Neuron (in vitro differentiated cells): ENCODE data around the gene MTHFSD.
"Not testable (repeated sequence)": the region's sequence is repeated elsewhere in the genome, so short reads cannot be mapped to it uniquely, and the experiment has no call there.

Experiments
- H2AFZ ChIP-seq: one replicate; pipeline ENCODE4 v1.6.1; 2013; ENCODE audit warnings: low read depth, mild to moderate bottlenecking, inconsistent platforms, low read length, moderate library complexity
- H3K27me3 ChIP-seq: one replicate; pipeline ENCODE4 v1.6.1; 2013; ENCODE audit warnings: low read length; ENCODE audit not compliant: insufficient read depth
- H3K36me3 ChIP-seq: one replicate; pipeline ENCODE4 v1.6.1; 2013; ENCODE audit warnings: low read length; ENCODE audit not compliant: insufficient read depth
- H3K4me1 ChIP-seq: one replicate; pipeline ENCODE4 v1.6.1; 2013; ENCODE audit warnings: low read length; ENCODE audit not compliant: insufficient read depth
- H3K4me3 ChIP-seq: 2 replicates; pipeline ENCODE4 v1.5.1; 2013; ENCODE audit warnings: mild to moderate bottlenecking, low read length, moderate library complexity
- H3K9me3 ChIP-seq: one replicate; pipeline ENCODE4 v1.6.1; 2013; ENCODE audit warnings: low read length

MTHFSD gene

DNA sequence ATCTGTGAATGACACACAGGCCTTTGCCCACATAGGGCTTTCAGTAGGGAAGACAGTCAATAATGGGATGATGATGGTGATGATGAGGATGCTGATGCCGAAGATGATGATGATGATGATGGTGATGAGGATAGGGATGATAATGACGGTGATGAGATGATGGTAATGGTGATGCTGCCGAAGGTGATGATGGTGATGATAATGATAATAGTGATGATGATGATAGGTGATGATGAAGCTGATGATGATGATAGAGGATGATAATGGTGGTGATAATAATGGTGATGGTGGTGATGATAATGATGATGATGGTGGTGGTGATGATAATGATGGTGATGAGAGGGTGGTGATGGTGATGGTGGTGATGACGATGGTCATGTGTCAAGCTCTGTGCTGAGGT is 36.2 kb upstream of the MTHFSD start:
- H3K9me3 ChIP-seq: no peaks in the 10 kb centered on the region
- H3K27me3 ChIP-seq: peaks cover 30% of the 10 kb centered on the region
- H2AFZ ChIP-seq: no peak overlapping the region
- no peaks in the 10 kb centered on the region for H3K36me3 ChIP-seq
- no peaks in the 10 kb centered on the region for H3K4me1 ChIP-seq
- no peak overlapping the region for H3K4me3 ChIP-seq

DNA sequence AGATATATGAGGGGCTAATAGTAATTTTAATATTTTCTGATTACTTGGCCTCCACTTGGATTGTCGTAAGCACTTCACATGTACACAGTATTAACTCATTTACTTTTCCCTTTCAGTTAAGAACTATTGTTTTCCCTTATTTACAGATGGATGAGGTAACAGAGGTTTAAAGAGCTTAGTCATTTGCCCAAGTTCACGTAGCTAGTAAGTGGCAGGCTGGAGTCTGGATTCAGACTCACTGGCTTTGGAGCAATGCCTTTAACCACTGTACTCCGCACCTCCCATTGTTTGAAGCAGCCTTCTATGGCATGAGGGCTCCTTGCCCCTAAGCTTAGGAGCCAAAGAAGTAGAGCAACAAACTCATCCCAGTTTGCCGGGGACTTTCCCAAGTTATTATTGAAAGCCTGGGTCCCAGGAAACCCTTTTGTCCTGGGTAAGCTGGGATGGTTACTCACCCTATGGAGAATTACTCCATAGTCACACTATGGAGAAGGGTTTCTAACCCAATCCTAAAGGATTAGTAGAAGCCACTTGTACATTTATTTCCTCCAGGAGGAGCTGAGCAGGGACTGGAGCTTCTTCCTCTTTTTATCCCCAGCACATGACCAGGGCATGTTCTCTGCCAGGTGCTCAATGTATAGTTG is 35.6 kb upstream of the MTHFSD start:
- Histone ChIP-seq H3K4me3 (no peak overlapping the region), H3K36me3 (no peaks in the 10 kb centered on the region), H2AFZ (no peak overlapping the region), H3K27me3 (peaks cover 28% of the 10 kb centered on the region), H3K9me3 (no peaks in the 10 kb centered on the region), H3K4me1 (no peaks in the 10 kb centered on the region)

- not testable (repeated sequence) for H3K4me3 ChIP-seq, H3K4me1 ChIP-seq, H2AFZ ChIP-seq, H3K9me3 ChIP-seq, H3K36me3 ChIP-seq
- peaks cover 29% of the 10 kb centered on the region for H3K27me3 ChIP-seq
Observed at GRCh38 chr16:86587955-86588354, 32.9 kb upstream of the MTHFSD start.

DNA sequence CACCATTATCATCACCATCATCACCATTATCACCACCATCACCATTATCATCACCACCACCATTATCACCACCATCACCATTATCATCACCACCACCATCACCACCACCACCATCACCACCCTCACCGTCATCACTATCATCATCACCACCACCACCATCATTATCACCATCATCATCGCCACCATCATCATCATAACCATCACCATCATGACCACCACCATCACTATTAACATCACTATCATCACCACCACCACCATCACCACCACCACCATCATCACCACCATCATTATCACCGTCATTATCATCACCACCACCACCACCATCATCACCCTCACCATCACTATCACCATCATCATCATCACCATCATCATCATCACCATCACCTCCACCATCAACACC is 32.5 kb upstream of the MTHFSD start:
- Histone ChIP-seq H3K36me3 (no peaks in the 10 kb centered on the region), H2AFZ (no peak overlapping the region), H3K4me1 (no peaks in the 10 kb centered on the region), H3K4me3 (no peak overlapping the region), H3K27me3 (peaks cover 30% of the 10 kb centered on the region), H3K9me3 (no peaks in the 10 kb centered on the region)

DNA sequence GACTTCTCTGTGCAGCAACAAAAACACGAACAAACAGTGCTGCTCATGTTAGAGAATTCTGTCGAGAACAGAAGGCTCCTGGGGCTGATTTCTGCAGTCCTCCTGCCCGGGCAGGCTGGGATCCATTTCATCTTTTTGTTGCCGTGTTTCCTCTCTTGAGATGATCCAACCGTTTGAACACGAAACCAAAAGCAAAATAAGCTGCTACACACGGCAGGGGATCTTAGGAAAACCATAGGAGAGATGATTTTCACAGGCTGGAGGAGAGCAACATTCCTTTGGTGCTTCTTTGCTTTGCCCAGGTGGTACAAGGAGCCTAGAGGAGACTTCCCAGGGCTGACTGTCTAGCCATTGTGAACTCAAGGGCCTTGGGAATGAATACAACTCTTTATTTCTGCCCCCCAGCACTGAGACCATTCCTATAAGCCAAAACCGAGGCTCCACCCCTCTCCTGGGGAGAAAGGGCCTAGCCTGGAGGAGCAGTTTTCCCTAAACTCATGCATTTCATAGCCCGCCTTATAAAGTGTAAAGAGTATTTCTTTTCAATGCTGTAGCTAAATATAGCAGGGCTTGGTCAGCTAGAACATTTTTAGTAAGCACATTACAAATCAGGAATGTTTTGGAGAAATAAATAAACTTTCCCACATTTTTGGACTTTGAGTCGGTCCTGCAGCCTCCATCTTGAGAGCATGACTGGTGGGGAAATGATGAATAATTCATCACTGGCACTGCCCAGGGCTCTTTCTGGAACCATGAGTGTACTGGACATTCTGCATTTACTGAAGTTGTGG is 31.0 kb upstream of the MTHFSD start:
- no peak overlapping the region for H2AFZ ChIP-seq
- no peak overlapping the region for H3K4me3 ChIP-seq
- H3K9me3 ChIP-seq: no peaks in the 10 kb centered on the region
- H3K27me3 ChIP-seq: peaks cover 40% of the 10 kb centered on the region
- H3K36me3 ChIP-seq: no peaks in the 10 kb centered on the region
- H3K4me1 ChIP-seq: no peaks in the 10 kb centered on the region

- no peak overlapping the region for H3K4me3 ChIP-seq
- no peaks in the 10 kb centered on the region for H3K4me1 ChIP-seq
- peaks cover 50% of the 10 kb centered on the region for H3K27me3 ChIP-seq
- no peaks in the 10 kb centered on the region for H3K36me3 ChIP-seq
- no peak overlapping the region for H2AFZ ChIP-seq
- no peaks in the 10 kb centered on the region for H3K9me3 ChIP-seq
Observed at GRCh38 chr16:86584726-86585721, 30.0 kb upstream of the MTHFSD start.

GRCh38 chr16:86584071-86584685 is 29.1 kb upstream of the MTHFSD start:
- H3K27me3 ChIP-seq: peaks cover 54% of the 10 kb centered on the region
- no peaks in the 10 kb centered on the region for H3K36me3 ChIP-seq
- no peak overlapping the region for H3K4me3 ChIP-seq
- H3K9me3 ChIP-seq: no peaks in the 10 kb centered on the region
- H2AFZ ChIP-seq: no peak overlapping the region
- H3K4me1 ChIP-seq: no peaks in the 10 kb centered on the region

DNA sequence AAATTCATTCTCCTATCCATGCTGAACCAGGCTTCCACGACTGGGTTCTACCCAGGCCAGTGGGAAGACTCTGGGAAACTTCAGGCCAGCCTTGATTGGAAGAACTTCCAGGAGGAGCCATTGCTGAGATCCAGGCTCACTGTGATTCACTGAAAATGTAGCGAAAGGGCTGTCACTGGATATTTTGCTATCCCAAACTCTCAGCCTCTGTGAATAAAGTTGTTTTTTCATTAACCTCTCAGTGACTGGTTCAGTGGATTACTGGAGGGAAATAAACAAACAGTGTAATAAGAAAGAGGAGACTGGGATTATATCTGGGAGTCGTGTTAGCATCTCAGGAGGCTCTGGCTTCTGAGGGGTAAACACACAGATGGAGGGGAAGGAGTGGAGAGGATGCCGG is 26.4 kb upstream of the MTHFSD start:
- Histone ChIP-seq H3K27me3 (peaks cover 80% of the 10 kb centered on the region), H3K36me3 (no peaks in the 10 kb centered on the region), H2AFZ (no peak overlapping the region), H3K4me1 (no peaks in the 10 kb centered on the region), H3K9me3 (no peaks in the 10 kb centered on the region), H3K4me3 (no peak overlapping the region)

DNA sequence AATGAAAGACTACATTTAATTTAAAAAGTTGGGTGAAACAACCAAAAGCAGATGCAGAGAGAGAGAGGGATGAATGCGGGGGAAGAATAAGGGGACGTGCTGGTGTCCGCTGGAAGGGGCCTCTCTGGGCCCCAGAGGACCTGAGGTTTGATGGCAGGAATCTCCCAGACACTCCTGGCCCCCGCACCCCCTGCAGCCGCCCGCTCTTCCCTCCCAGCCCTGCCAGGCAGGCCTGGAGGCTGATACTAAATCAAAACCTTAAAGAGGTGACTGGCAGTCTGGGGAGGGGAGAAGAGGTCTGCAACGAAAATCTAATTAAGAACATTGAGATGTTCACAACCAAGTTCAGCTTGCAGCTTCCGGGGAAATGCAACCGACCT is 25.7 kb upstream of the MTHFSD start:
- H3K9me3 ChIP-seq: no peaks in the 10 kb centered on the region
- no peaks in the 10 kb centered on the region for H3K4me1 ChIP-seq
- no peak overlapping the region for H3K4me3 ChIP-seq
- H3K36me3 ChIP-seq: no peaks in the 10 kb centered on the region
- no peak overlapping the region for H2AFZ ChIP-seq
- peaks cover 85% of the 10 kb centered on the region for H3K27me3 ChIP-seq

GRCh38 chr16:86580063-86580790 is 25.2 kb upstream of the MTHFSD start:
- Histone ChIP-seq H2AFZ (no peak overlapping the region), H3K27me3 (peaks cover 85% of the 10 kb centered on the region), H3K9me3 (no peaks in the 10 kb centered on the region), H3K36me3 (no peaks in the 10 kb centered on the region), H3K4me1 (no peaks in the 10 kb centered on the region), H3K4me3 (no peak overlapping the region)

GRCh38 chr16:86579268-86580062 is 24.4 kb upstream of the MTHFSD start:
- H3K4me1 ChIP-seq: no peaks in the 10 kb centered on the region
- no peak overlapping the region for H3K4me3 ChIP-seq
- H3K9me3 ChIP-seq: no peaks in the 10 kb centered on the region
- H2AFZ ChIP-seq: no peak overlapping the region
- H3K27me3 ChIP-seq: peaks cover 88% of the 10 kb centered on the region
- no peaks in the 10 kb centered on the region for H3K36me3 ChIP-seq
